Measurements from ENCODE around the gene SND1.

Gene SND1

DNA sequence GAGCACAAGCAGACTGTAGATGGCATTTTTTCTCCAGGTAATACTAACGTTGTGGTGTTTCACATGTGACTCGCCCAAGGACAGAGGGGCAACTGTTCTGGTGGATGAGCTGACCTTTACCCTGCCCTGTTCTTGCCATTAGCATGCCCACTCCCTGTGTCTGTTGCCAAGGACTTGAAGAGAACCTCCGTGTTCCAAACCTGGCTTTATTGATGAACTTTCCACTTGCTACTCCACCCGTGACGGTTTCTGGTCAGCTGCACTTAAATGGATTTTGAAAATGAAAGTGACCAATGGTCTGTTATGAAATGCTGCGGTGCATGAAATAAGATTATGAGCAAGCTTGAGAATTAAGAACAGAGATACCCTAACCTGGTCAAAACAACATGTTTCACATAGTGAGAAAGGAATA, 348.9 kb downstream of the SND1 start:
- DNase-seq = no peak

DNA sequence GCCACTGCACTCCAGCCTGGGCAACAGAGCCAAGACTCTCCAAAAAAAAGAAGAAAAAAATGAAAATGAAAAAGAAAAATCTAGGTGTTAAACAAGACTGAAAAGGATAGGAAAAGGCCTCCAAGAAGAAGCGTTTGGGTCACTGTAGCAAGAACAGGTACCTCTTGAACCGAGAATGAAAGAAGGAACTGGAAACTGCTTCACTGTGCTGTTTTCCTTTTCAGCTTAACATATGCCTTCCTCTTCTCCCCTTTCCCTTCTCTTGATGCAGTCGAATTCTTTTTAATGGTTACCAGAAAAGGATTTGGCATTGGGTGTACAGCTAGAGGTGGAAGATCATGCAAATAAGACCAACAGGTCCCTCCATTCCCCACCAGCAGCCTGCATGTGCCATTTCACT, 351.2 kb downstream of the SND1 start:
- DNase-seq = no peak

DNA sequence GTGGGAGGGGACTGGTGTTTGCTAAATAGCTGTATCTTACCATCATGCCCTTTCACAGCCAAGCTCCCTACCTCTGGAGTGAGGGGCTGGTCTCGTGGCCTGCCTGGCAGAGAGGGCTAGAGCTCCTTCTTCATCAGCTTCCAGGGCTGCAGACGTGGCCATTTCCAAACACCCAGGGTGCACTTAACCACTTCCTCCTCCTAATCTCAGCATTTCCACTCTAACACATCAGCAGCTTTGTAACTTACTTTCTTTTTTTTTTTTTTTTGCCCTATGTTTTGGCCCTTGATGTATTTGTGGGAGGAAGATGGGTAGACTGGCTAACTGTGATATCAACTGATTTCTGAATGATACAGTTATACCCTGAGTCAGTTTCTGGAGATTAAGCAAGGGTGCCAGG, 351.8 kb downstream of the SND1 start:
- DNase-seq = peak in 2 of 14 donors; percentile 25 to 33

DNA sequence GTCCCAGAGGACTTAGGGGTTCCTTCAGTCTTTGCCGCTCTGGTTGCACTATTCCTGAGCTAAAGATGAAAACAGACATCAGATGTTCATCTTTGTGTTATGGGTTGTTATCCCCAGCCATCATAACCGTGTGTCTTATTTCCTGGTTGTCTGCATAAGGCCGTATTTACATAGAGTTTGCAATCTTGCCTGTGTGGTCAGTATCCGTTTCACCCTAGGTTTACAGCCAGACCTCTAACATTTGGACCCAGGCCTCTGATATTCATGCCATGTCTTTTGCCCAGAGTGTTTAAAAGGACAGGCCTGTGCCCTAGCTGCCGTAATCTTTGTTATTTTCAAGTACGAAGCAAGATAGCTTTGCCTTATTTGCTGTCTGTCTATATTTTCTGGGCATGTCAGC, 352.6 kb downstream of the SND1 start:
- DNase-seq = no peak

DNA sequence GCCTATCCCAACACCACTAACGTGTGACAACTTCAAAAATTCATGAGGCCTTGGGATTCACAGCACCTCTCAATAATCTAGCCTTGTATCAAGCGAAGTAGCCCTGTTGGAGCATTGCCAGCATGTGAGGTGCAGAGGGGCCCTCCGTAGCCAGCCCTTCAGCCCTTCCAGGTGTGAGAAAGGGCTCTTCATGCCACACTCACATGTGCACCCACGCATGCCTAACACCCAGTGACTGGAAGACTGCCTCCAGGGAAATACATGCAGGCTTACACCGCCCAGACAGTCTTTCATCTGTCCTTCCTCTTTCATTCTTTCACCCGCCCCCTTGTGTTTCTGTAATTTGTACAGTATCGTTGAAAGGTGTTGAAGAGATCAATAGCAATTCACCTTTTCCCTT, 353.1 kb downstream of the SND1 start:
- DNase-seq = no peak

DNA sequence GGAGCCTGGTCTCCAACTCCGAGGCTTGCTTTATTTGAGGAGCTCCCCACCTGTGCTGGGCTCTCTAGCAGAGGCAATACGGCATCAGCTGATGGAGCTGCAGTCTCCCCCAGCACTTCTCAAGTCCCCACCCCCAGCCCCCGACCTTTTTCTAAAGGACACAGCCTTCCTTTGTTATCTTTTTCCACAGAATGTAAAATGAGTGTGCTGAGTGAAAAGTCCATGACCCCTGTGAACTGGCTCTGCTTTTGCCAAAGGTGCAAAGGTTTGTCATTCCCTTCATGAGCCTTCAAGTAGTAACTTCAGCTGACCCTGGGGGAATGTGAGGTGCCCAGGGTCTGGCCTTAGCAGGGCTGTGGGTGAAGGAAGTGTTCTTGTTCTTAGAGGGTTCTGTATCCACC, 353.8 kb downstream of the SND1 start:
- DNase-seq = no peak

DNA sequence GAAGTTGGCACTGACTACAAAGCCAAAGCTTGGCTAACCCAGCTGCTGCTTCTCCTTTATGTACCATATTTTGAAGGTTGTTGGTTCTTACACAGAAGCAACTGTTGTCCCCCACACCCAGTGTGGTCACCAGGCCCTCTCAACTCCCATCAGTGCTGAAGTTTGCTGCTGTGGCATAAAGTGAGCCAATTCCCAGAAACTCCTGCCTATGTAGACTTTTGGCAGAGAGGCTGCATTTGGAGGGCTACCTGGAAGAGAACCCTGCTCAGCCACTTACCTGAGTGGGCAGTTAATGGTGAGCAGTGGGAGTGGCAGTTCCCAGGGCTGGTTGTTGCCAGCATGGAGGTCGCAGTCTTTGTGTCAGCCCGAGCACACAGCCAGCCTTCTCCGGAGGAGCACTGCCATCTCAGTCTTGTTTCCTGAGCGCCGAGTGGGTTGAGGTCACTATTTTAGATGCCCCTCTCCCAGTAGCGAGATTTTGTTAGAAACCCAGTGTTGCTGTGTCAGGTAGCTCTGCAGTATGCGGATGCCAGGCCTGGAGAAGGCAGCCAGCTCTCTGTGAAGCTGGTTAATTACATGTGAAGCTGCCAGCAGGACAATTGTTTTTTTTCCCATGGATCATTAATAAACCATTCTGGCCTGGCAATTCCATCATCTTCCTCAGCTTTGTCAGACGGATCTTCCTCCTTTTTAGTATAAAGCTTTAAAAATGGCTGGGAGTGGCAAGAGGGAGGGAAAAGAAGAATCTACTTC, 354.7 kb downstream of the SND1 start:
- DNase-seq = peak in 1 of 14 donors; percentile 75

DNA sequence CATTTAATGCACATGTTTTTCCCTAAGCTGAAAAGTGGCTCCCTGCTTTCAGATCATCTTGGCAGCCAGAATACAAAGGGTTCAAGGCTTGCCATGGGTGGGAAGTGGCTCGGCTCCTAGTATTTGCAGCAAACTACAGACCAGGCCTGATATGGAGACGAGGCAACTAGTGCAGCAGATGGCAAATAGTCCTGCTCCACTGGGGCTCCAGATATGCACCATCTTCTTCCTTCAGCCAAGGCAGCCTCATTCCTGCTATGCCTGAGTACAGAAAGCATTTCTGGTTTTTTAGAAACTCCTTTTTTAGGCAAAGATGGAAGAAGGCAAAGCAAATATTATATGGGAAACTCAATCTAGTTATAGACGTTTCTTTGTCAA, 355.3 kb downstream of the SND1 start:
- DNase-seq = peak in 1 of 14 donors; percentile 76

DNA sequence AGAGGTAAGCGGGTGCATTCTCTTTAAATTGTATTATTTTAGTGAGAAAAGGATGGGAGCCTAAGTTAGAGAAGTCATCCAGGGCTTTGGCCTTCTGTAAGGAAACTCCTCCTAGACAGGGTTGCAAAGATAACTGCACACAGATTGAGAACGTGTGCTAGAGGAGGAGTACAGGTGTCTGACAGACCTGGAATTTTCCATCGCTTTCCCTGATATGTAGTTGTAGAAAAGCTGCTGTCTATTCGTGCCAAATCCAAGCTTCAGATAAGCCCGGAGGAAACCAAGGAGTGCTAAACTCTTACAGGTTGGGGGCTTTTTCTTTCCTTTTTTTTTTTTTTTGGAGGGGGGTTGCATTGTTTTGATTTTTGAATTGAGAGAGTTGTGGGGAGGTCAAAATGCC, 356.1 kb downstream of the SND1 start:
- peak in 1 of 14 donors; percentile 52 for DNase-seq

DNA sequence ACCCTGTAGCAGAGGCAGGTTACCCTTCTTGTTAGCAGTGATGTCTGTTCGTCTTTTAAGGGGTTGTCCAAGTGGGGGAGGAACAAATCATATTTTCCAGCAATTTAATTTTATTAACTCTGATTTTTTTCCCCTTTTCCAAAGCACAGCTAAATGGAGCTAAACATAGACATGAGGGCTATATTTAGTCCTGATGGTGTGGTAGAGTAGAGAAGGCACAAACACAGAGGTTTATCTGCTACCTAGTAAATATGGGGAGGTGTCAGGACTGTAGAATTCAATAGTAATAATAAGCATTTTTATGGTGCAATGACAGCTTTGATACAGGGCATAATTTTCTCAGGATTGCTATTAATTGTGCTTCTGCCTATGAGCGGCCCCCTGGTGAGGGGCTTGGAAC, 356.8 kb downstream of the SND1 start:
- no peak for DNase-seq

DNA sequence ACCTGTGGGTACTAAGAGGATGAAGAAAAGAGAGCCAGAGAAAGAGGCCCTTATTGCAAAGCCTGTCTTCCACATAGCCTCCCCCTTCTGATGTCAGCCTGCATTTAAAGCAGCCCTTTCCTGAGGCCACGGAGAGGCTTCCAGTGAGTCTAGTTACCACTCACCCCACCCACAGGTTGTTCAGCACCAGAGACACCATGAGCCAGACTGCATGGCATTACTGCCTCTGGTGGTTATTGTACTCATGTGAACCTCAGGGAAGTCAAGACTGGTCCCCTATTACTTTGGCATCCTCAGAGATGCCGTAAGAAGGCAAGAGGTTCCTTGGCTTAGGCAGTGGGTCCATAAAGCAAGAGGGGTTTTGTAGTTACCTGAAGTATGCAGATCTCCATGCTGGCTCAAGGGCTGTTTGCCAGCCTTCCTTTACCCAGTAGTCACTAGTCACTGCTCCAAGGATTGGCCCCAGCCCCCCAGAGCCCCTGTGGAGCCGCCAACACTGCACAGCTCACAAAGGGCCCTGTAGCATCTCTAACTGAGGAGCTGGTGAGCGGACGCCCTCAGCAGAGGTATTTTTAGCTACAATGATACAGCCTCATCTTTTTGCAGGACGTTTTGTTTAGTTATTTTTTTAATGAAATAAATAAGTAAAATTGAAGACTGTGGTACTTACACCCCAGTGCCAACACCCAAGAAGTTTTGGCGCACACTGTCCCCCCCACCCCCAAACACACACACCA, 358.6 kb downstream of the SND1 start:
- DNase-seq = no peak

DNA sequence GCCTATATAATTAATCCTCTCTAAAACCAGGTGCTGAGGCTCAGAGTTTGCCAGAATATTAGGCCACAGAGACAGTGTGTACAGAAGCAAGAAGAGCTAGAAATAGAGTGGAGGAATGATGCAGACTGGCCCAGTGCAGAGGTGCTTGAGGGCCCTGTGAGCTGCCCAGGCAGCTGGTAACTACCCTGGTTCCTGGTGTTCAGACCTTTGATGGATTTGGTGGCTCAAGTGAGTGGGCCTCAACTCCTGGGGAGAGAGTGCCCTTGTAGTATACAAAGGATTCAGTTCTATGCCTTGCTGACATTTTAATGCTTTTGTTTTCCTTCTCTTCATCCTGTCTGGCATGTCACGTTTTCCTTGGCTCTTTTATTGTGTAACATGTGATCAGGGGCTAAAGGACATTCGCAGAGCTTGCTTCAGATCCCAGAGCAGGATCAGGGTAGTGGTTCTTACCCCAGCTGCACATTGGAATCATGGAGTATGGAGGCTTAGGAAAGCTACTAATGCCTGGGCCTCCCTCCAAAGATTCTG, 359.2 kb downstream of the SND1 start:
- DNase-seq = no peak

DNA sequence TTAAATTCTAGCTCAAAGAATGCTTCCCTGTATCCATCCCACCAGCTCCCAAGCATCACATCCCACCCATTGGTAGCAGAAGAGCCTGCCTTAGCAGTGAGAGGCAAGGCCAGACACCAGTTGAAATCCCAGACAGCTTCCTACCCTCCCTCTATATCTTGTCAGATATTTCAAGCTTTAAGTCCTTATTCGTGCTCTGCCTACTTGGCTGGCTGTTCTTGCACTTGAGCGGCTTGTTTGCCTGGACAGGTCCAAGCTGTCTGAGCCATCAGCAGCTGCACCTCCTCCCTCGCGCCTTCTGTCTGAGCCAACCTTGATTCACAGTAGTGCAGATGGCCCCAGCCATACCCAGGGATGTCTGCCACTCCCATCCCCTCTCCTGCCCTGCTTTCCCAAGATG, 362.8 kb downstream of the SND1 start:
- peak in 1 of 14 donors; percentile 90 for DNase-seq

DNA sequence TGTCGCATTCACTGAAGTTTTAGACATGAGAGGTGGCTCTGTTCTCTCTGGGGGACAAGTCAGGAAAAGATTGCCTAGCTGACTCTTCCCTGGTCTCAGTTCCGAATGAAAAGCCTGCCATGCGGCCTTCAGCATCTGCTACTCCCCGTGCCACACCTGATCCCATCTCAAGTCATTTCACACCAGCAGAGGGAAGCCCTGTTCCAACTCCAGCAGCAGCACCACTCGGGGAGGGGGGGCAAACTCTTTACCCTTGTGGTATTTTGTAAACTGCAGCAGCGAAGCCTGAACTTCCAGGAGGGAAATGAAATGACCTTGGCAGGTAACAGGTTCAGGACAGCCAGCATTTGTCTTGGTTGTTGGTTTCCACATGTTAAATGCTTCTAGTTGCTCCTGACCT, 365.5 kb downstream of the SND1 start:
- peak in 1 of 14 donors; percentile 38 for DNase-seq

DNA sequence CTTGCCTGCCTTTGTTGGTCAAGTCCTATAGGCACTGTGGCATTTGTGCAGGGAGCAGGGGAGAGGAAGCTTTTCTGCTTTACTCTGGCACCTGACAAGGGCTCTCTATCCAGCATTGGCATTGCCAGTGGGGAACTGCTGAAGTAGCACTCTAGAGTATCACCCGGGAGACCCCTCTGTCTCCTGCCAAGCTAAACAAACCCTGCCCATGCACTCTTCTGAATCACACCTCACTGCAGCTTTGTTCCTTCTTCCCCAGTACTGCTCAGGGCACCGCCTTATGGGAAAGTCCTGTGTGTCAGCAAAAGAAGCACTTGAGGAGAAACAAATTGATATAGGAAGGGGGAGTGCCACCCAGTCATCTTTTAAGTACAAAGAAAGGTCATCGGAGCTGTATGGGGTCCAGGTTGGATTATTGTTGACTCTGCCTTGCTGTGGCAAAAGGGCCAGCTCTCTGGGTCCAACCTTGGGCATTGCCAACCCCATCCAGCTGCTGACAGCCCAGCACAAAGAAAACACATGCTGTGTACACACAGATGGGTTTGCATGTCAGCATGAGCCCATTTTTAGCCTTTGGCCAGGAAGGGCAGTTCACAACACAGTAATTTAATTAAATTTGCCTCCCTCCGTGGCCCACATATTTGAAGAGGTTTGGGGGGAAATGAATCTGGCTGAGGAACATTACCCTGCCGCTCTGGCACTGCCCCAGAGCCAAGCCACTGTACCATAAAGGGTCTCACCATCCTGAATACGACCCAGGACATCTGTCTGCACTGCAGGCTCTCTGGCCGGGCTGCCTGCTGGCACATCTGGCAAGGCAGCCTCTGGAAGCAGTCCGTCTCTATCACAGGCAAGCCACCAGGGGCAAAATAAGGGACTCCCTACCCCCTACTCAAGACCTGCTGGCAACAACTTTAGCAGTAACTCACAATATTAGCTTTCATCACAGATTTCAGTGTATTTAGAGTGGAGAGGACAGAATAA, 366.2 kb downstream of the SND1 start:
- DNase-seq = peak in 2 of 14 donors; percentile 19 to 52

DNA sequence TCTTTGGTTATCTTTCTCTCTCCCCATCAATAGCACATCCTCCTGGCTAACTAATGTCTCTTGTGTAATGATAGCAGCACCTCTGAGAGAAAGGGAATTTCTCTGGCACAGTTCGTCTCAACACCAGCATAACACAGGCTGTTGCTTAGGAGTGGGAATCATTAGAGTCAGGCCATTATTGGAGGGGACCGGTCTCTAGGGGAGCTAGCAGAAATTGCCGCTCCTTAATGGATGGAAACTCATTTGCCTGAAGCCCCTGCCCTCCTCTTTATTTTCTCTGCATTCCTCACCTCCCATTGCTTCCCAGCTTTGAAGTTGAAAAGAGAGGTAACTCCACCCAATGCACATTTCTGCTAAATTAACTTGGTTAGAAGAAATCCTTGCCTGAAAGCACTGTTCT, 367.3 kb downstream of the SND1 start:
- no peak for DNase-seq

DNA sequence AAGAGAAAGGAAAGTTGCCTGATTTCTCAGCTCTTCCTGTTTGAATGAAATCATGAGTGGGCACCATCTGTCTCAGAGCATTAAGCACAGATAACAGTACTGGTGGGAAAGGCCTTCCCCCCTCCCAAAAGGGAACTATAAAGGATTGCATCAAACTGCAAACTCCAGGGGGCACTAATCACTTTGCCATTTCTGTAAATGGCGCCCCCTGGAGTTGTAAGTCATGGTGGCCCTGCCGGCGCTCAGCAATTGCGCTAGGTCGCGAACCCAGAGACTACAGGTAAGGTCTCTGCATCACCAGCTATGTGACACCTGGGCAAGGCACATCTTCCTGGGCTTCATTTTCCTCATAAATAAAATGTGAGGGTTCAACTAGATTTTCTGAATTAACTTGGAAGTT, 368.2 kb downstream of the SND1 start:
- DNase-seq = no peak

DNA sequence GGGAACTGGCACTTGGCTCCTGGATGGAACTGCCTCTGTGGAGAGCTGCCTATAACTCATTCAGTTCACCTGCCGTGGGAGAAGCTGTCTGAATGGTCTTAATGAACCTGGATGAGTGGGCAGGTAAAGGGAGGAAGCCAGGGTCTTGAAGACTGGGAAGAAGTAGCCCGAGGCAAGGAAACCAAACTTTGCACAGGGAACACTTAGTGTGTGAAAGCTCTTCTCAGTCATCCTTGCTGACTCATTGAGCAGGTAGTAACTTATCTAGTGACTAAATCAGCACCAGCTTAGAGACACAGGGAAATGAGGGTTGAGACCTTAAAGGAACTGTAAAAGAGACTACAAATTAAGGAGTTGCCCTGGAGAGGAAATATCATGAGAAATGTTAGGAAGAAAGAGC, 369.4 kb downstream of the SND1 start:
- DNase-seq = no peak

DNA sequence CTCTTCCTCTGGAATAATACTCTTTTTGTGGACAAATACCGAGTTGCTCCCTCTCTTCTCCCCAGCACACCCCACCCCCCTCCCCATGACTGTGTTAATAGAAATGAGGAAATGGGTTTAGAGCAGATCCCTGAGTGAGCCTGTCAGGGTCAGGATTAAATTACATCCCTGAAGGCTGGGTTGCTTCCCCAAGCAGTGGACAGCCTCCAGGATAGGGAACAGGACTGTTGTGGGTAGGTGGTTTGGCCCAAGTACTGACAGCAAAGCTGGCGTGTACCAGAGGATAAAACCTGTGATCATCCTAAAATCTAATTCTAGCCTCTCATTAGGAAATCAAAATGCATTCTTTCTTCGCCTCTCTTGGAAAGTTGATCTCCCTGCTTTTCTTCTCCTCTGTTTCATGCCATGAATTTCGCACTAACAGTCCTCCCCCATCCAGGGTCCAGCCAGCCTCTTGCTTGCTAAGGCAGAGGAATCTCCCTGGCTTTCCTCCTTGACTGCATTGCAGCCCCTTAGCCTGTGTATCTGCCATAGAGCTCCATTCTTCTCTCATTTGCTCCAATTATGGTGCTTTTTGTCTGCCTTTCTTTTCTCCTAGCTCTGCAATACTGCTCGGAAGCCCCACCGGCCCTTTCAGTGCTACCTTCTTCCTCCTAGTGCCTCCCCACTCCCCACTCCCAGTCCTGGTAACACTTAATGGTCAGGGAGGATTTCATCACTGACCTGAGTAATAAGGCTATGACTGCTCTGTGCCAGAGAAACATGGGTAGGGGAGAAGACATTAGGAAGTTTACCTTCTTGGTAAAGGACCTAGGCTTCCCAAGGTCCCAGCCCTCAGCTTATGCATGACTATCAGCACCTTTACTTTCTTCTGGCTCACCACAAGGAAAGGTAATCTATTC, 370.9 kb downstream of the SND1 start:
- peak in 1 of 14 donors; percentile 5 for DNase-seq

DNA sequence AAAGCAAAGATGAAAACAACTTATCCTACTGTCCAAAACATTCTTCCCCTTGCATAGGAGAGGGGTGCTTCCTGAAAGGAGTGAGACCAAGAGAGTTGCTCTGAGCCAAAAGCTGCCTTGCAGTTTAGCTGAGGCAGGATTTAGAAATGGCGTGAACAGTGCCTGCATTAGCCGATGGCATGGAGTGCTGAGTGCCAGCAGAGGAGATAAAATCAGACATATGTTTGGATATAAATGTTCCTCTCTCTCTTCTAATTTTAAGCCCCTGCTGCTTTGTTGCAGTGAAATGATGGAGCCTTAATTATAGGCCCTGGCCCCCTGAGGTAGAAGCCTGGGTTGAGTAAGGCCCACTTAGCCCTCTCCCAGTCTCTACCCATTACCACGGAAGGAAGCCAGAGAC, 372.2 kb downstream of the SND1 start:
- no peak for DNase-seq

DNA sequence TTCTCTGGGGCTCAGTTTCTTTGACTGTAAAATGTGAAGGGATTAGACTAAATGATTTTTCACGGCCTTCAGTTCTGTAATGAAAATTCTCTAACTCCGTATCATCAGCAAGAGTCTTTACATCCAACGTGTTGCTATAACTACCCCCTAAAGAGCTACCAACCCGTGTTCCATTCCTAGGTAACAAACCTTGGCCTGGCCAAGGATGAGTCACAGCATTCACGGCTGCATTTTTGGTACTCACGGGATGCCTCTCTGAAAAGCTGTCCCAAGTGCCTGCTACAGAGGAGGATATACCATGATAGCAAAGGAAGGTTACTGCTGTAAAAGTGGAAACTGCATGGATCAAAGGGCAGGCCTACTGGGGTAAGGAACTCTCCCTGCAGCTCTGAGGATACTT, 373.4 kb downstream of the SND1 start:
- DNase-seq = no peak

DNA sequence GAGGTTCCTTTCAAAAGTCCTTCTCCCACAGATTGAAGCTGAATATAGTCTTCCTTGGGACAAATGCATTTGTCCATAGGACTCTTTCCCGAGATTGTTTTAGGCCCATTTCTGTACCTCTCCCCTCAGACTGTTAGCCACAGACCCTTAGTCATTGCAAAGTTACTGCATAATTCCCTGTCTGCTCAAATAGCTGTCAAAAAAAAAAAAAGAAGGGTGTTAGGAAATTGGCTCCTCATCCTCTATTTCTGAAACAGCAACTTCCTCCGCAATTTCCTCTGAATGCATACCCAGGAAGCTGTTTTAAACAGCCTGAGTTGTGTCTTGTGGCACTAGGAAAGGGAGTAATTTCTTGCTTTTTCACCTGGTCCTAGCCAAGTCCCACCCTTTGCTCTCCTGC, 373.8 kb downstream of the SND1 start:
- no peak for DNase-seq
